RWPE2 (cell line): Measurements from ENCODE around the gene LRP1.

Experiments
- ATAC-seq: fragments of 200-7000 bp; cut with Tn5 transposase; 3 replicates; pipeline ENCODE4 v1.9.1; 2021; ENCODE audit warnings: low read depth
- DNase-seq: peaks from one replicate; pipeline ENCODE4 v3.0.0-alpha.2; 2020; ENCODE audit warnings: low spot score
- H3K27ac ChIP-seq: fragments of 450-650 bp; 2 replicates; pipeline ENCODE4 v1.5.1; 2017; ENCODE audit warnings: mild to moderate bottlenecking; ENCODE audit not compliant: poor library complexity, severe bottlenecking
- H3K27me3 ChIP-seq: fragments of 250-450 bp; sonication (Bioruptor Pico); 2 replicates; pipeline ENCODE4 v1.5.1; 2021; ENCODE audit warnings: mild to moderate bottlenecking, moderate library complexity; ENCODE audit not compliant: insufficient read depth, poor library complexity, severe bottlenecking
- H3K36me3 ChIP-seq: fragments of 250-450 bp; sonication (Bioruptor Pico); 2 replicates; pipeline ENCODE4 v1.5.1; 2020; ENCODE audit warnings: low read depth, mild to moderate bottlenecking, moderate library complexity
- H3K4me1 ChIP-seq: fragments of 250-450 bp; sonication (Bioruptor Pico); 2 replicates; pipeline ENCODE4 v1.5.1; 2021; ENCODE audit warnings: mild to moderate bottlenecking, moderate library complexity; ENCODE audit not compliant: insufficient read depth, poor library complexity, severe bottlenecking
- H3K4me3 ChIP-seq: fragments of 250-450 bp; sonication (Bioruptor Pico); 2 replicates; pipeline ENCODE4 v1.5.1; 2021; ENCODE audit warnings: mild to moderate bottlenecking, moderate library complexity; ENCODE audit not compliant: severe bottlenecking
- H3K9me3 ChIP-seq: fragments of 250-450 bp; sonication (Bioruptor Pico); 2 replicates; pipeline ENCODE4 v1.5.1; 2021; ENCODE audit warnings: mild to moderate bottlenecking, moderate library complexity; ENCODE audit not compliant: severe bottlenecking
- TF ChIP-seq, protein P1 (sequence below): fragments of 450-650 bp; IDR thresholded peaks from one replicate; pipeline ENCODE4 v1.5.1; 2017; ENCODE audit warnings: mild to moderate bottlenecking, moderate library complexity; ENCODE audit not compliant: poor library complexity, severe bottlenecking

LRP1 gene

DNA sequence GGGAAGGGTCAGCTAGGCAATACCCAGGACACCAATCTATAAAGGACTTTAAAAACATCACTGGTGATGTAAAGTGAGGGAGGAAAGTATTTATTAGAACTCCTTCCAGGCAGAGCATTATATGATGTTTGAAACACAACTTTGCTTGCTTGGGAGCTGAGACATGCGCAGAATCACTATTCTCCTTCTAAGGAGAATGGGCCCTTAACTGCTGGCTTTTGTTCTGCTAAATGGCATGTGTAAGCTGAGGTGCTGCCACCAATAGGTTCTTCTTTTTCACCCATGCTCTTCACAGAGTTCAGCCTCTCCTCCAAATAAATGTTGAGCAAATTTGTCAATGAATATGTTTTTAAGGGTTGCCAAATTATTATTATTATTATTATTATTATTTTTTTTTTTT, 118.8 kb downstream of the LRP1 start:
- no peak overlapping the region for H3K4me3 ChIP-seq
- DNase-seq = no peak
- H3K27me3 ChIP-seq = peaks cover 5% of the 10 kb centered on the region
- TF ChIP-seq, protein P1, sequence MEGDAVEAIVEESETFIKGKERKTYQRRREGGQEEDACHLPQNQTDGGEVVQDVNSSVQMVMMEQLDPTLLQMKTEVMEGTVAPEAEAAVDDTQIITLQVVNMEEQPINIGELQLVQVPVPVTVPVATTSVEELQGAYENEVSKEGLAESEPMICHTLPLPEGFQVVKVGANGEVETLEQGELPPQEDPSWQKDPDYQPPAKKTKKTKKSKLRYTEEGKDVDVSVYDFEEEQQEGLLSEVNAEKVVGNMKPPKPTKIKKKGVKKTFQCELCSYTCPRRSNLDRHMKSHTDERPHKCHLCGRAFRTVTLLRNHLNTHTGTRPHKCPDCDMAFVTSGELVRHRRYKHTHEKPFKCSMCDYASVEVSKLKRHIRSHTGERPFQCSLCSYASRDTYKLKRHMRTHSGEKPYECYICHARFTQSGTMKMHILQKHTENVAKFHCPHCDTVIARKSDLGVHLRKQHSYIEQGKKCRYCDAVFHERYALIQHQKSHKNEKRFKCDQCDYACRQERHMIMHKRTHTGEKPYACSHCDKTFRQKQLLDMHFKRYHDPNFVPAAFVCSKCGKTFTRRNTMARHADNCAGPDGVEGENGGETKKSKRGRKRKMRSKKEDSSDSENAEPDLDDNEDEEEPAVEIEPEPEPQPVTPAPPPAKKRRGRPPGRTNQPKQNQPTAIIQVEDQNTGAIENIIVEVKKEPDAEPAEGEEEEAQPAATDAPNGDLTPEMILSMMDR = no peak
- H3K36me3 ChIP-seq = no peaks in the 10 kb centered on the region
- H3K9me3 ChIP-seq = no peaks in the 10 kb centered on the region
- H3K27ac ChIP-seq = no peak overlapping the region
- no peaks in the 10 kb centered on the region for H3K4me1 ChIP-seq
- no peak for ATAC-seq

DNA sequence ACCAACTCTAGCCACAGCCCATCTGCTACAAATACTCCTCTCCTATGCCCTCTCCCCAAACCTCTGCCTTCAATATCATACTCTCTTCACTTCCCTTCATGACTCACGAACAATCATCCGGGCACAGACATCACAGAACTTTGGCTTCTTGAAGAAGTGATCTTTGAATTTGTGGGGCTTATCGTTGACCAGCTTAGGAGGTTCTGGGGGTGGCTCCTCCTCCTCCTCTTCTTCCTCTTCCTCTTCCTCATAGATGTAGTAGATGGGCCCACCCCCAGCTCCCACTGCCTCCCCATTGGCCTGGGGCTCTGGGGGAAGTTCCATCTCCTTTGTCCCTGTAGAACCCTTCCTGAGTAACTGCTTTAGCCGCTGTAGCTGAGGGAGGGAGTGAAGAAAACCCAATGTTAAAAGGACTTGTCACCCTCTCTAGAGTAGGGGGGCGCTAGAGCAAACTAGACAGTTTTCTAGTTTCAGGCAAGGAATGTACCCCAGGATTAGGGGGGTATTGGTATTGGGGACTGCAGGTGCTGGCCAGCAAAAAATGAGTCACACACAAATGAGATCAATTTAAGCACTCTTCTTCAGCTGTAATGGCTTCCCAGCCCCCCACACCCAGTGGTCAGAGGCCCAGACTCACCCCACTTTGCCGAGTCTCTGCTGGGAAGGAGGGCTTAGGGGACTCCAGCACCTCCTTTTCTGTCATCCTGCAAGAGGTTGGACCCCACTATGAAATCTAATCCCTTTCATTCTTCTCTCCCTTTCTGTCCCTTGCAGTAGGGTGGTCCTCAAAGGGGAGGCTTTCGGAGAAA, 120.9 kb downstream of the LRP1 start:
- no peak overlapping the region for H3K27ac ChIP-seq
- DNase-seq = no peak

DNA sequence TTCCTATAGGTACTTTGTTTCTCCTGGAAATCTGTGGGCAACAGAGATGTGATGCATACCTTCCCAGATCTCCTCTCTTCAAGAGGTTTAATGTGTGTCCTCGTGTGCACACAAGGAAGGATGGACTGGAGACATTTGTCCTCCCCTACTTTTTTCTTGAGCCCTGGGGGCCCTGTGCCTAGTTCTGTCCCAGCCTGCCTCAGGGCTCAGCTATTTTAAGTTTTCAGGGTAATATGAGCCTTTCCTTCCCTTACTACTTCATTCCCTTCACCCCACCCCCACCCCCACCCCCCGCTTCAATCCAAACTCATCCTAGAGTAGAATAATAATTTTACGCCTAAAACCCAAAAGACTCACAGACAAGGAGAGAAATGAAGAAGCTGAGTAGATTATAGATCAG, 122.3 kb downstream of the LRP1 start:
- Histone ChIP-seq H3K9me3 (no peaks in the 10 kb centered on the region), H3K27me3 (no peaks in the 10 kb centered on the region), H3K27ac (no peak overlapping the region), H3K4me1 (no peaks in the 10 kb centered on the region), H3K4me3 (no peak overlapping the region), H3K36me3 (no peaks in the 10 kb centered on the region)
- ATAC-seq (no peak), DNase-seq (no peak)
- TF ChIP-seq, protein P1 = no peak

More for the DNA sequence above, 120.9 kb downstream of the LRP1 start:
- no peak overlapping the region for H3K4me3 ChIP-seq
- H3K36me3 ChIP-seq = no peaks in the 10 kb centered on the region
- H3K4me1 ChIP-seq = no peaks in the 10 kb centered on the region
- ATAC-seq = no peak; the same call in 2 of the 3 replicates
- no peaks in the 10 kb centered on the region for H3K27me3 ChIP-seq
- TF ChIP-seq, protein P1 = no peak
- H3K9me3 ChIP-seq = no peaks in the 10 kb centered on the region

DNA sequence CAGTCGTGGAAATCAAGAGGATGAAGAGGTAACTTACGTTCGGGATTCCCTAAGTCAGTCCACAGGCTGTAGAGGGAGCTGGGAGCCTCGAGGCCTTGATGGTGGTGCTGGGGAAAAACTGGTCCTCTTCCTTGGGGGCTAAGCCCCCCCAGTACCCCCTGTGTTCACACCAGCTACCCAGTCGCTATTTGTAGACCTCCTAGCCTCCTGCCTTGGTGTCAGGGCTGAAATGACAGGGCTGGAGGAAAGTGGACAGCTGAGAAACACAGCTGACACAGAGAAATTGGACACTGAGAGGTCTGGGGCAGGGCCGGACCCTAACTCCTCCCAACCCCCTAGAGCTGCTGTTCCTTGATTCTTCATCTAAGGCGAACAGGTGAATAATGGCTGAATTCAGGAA, 122.7 kb downstream of the LRP1 start, which contains the start of gene STAC3:
Gene STAC3 (minus strand): TSS at position 232 of the 400 bp plus-strand sequence. CDS start 1,551 bp downstream, outside the sequence.
- ATAC-seq (no peak), DNase-seq (no peak)
- Histone ChIP-seq H3K27me3 (no peaks in the 10 kb centered on the region), H3K9me3 (no peaks in the 10 kb centered on the region), H3K4me1 (no peaks in the 10 kb centered on the region), H3K27ac (no peak within 1 kb of the TSS), H3K4me3 (no peak within 1 kb of the TSS), H3K36me3 (0 out of 2 replicates have a peak, but pooled peaks cover 2% of the 10 kb centered on the region)
- TF ChIP-seq, protein P1 = no peak
